H1 (cell line): ENCODE measurements around the gene OR5H15. TPM values are rescaled to one million over a fixed set of nuclear protein-coding genes. Genes with fewer than 3 reads are reported as not detected.

ENCODE experiments used
- CTCF ChIA-PET: fragments of 300-600 bp; sonication (Branson Sonifier 250); formaldehyde crosslinking; loops from one replicate; lab custom pipeline; 2021; ENCODE audit not compliant: partially characterized antibody; lab: Charles Lee
- POLR2A ChIA-PET: fragments of 300-600 bp; sonication (Branson Sonifier 250); formaldehyde crosslinking; loops from one replicate; lab custom pipeline; 2021; ENCODE audit warnings: inconsistent platforms; ENCODE audit not compliant: partially characterized antibody; lab: Charles Lee
- DNase-seq, 2 experiments: peaks; one replicate each; pipeline versions ENCODE4 v3.0.0 to v3.0.0-alpha.2; 2010 to 2022; ENCODE audit warnings: low spot score in 2 of 2, low read depth in 1 of 2, mixed read lengths in 1 of 2
- FAIRE-seq: peaks from 2 replicates; lab custom pipeline; 2011; peaks lifted over from hg19 to GRCh38; lab: Jason Lieb, UNC
- H2AFZ ChIP-seq: 2 replicates; pipeline ENCODE4 v1.8.1; 2012; ENCODE audit warnings: low read length, inconsistent platforms
- H2AK5ac ChIP-seq: 2 replicates; pipeline ENCODE4 v1.6.1; 2013; ENCODE audit warnings: low read depth, low read length
- H2BK120ac ChIP-seq: replicated peaks from 2 replicates; pipeline ENCODE3; 2013; ENCODE audit warnings: low read depth, low read length, inconsistent platforms
- H2BK12ac ChIP-seq: 2 replicates; pipeline ENCODE4 v1.6.1; 2013; ENCODE audit warnings: low read depth, low read length
- H2BK15ac ChIP-seq: 2 replicates; pipeline ENCODE4 v1.6.1; 2013; ENCODE audit warnings: low read length
- H2BK20ac ChIP-seq: 2 replicates; pipeline ENCODE4 v1.6.1; 2013; ENCODE audit warnings: low read length
- H2BK5ac ChIP-seq: 2 replicates; pipeline ENCODE4 v1.6.1; 2013; ENCODE audit warnings: low read depth, low read length
- H3K14ac ChIP-seq: 2 replicates; pipeline ENCODE4 v1.6.1; 2013; ENCODE audit warnings: inconsistent platforms; ENCODE audit not compliant: insufficient read length
- H3K18ac ChIP-seq: 2 replicates; pipeline ENCODE4 v1.6.1; 2013; ENCODE audit warnings: low read length; ENCODE audit errors: extremely low read depth
- H3K23ac ChIP-seq: 2 replicates; pipeline ENCODE4 v1.6.1; 2013; ENCODE audit warnings: inconsistent platforms; ENCODE audit not compliant: insufficient read length
- H3K23me2 ChIP-seq: 2 replicates; pipeline ENCODE4 v1.6.1; 2013; ENCODE audit warnings: low read depth, low read length
- H3K27ac ChIP-seq: 2 replicates; pipeline ENCODE4 v1.6.1; 2011; ENCODE audit warnings: low read depth, low read length, inconsistent platforms
- H3K27me3 ChIP-seq, 4 experiments: replicated peaks in 1 of 4; 1 replicate in 1 of 4; 2 replicates in 3 of 4; pipeline versions ENCODE4 v1.6.1 to v1.8.1; 2011 to 2013; ENCODE audit warnings: low read length in 3 of 4, mild to moderate bottlenecking in 3 of 4, inconsistent platforms in 2 of 4, mixed read lengths in 2 of 4, moderate library complexity in 1 of 4; ENCODE audit not compliant: control insufficient read depth in 3 of 4, insufficient read depth in 3 of 4; ENCODE audit errors: extremely low read depth in 1 of 4
- H3K36me3 ChIP-seq, 4 experiments: 2 replicates each; pipeline versions ENCODE4 v1.6.1 to v1.8.1; 2011 to 2013; ENCODE audit warnings: mild to moderate bottlenecking in 4 of 4, low read length in 3 of 4, moderate library complexity in 2 of 4, control low read depth in 1 of 4, inconsistent platforms in 1 of 4; ENCODE audit not compliant: insufficient read depth in 4 of 4, control insufficient read depth in 2 of 4
- H3K4ac ChIP-seq: replicated peaks from 2 replicates; pipeline ENCODE3; 2013; ENCODE audit warnings: low read length, low read depth, mixed read lengths, inconsistent platforms; ENCODE audit not compliant: insufficient read length
- H3K4me1 ChIP-seq, 4 experiments: replicated peaks in 1 of 4; 1 replicate in 1 of 4; 2 replicates in 3 of 4; pipeline versions ENCODE4 v1.6.1 to v1.8.1; 2011 to 2013; ENCODE audit warnings: low read length in 3 of 4, inconsistent platforms in 2 of 4, mixed read lengths in 1 of 4; ENCODE audit not compliant: insufficient read depth in 4 of 4, control insufficient read depth in 3 of 4
- H3K4me2 ChIP-seq, 2 experiments: 2 replicates each; pipeline versions ENCODE4 v1.6.1 to v1.8.1; 2011 to 2013; ENCODE audit warnings: low read depth in 2 of 2, low read length in 2 of 2, control low read depth in 1 of 2, inconsistent platforms in 1 of 2, mild to moderate bottlenecking in 1 of 2; ENCODE audit not compliant: insufficient read depth in 1 of 2
- H3K4me3 ChIP-seq, 4 experiments: fragments of 200-600, 300-600 bp in 1 of 4; sonication (generic), shearing (Covaris generic), sonication (Bioruptor Twin) in 1 of 4; 2 replicates each; pipeline versions ENCODE4 v1.5.1 to v1.8.1; 2011 to 2016; ENCODE audit warnings: low read length in 4 of 4, low read depth in 3 of 4, control low read depth in 2 of 4, inconsistent platforms in 2 of 4, mild to moderate bottlenecking in 2 of 4, mixed read lengths in 1 of 4, moderate library complexity in 1 of 4; ENCODE audit not compliant: insufficient read depth in 2 of 4; ENCODE audit errors: extremely low read depth in 1 of 4
- H3K56ac ChIP-seq: replicated peaks from 2 replicates; pipeline ENCODE3; 2013; ENCODE audit warnings: low read depth, mild to moderate bottlenecking, mixed read lengths, low read length, inconsistent platforms; ENCODE audit not compliant: insufficient read length
- H3K79me1 ChIP-seq: 2 replicates; pipeline ENCODE4 v1.6.1; 2013; ENCODE audit warnings: low read depth, low read length, control low read depth
- H3K79me2 ChIP-seq, 2 experiments: 2 replicates each; pipeline versions ENCODE4 v1.6.1 to v1.8.1; 2012 to 2013; ENCODE audit warnings: low read length in 2 of 2, mild to moderate bottlenecking in 2 of 2, inconsistent platforms in 1 of 2; ENCODE audit not compliant: insufficient read depth in 2 of 2, control insufficient read depth in 1 of 2
- H3K9ac ChIP-seq, 4 experiments: replicated peaks in 1 of 4; 1 replicate in 1 of 4; 2 replicates in 3 of 4; pipeline versions ENCODE4 v1.6.1 to v1.8.1; 2011 to 2013; ENCODE audit warnings: low read depth in 3 of 4, low read length in 3 of 4, control low read depth in 2 of 4, mild to moderate bottlenecking in 2 of 4, moderate library complexity in 2 of 4, inconsistent platforms in 1 of 4; ENCODE audit errors: extremely low read depth in 1 of 4
- H3K9me3 ChIP-seq, 2 experiments: 2 replicates each; pipeline versions ENCODE4 v1.6.1 to v1.8.1; 2012 to 2013; ENCODE audit warnings: mild to moderate bottlenecking in 2 of 2, moderate library complexity in 2 of 2, control low read depth in 1 of 2, inconsistent platforms in 1 of 2, low read depth in 1 of 2, low read length in 1 of 2, mixed read lengths in 1 of 2; ENCODE audit not compliant: insufficient read depth in 2 of 2
- H4K20me1 ChIP-seq, 2 experiments: replicated peaks in 1 of 2; 2 replicates each; pipeline versions ENCODE3 to v1.8.1; 2011 to 2013; ENCODE audit warnings: inconsistent platforms in 2 of 2, low read length in 2 of 2, mild to moderate bottlenecking in 1 of 2; ENCODE audit not compliant: insufficient read depth in 2 of 2, control insufficient read depth in 1 of 2
- H4K5ac ChIP-seq: 2 replicates; pipeline ENCODE4 v1.6.1; 2013; ENCODE audit warnings: low read length, low read depth, mixed read lengths, inconsistent platforms; ENCODE audit not compliant: insufficient read length
- H4K8ac ChIP-seq: 2 replicates; pipeline ENCODE4 v1.8.0; 2013; ENCODE audit warnings: mild to moderate bottlenecking, moderate library complexity, low read length, inconsistent platforms; ENCODE audit not compliant: insufficient read depth; ENCODE audit errors: extremely low read depth
- H4K91ac ChIP-seq: replicated peaks from 2 replicates; pipeline ENCODE3; 2013; ENCODE audit warnings: low read length, mixed read lengths, inconsistent platforms; ENCODE audit not compliant: insufficient read length
- CHD2 ChIP-seq: IDR thresholded peaks from 2 replicates; pipeline ENCODE4 v1.6.1; 2012; ENCODE audit warnings: low read length, improper control_type of control experiment
- GTF2F1 ChIP-seq: IDR thresholded peaks from 2 replicates; pipeline ENCODE4 v1.6.1; 2012; ENCODE audit warnings: low read depth, low read length, improper control_type of control experiment, borderline replicate concordance
- HDAC2 ChIP-seq, 2 experiments: fragments of 300-600 bp in 1 of 2; sonication (generic) in 1 of 2; IDR thresholded peaks; 2 replicates each; pipeline ENCODE4 v1.6.1; 2011 to 2012; ENCODE audit warnings: low read depth in 2 of 2, low read length in 2 of 2, mild to moderate bottlenecking in 2 of 2, moderate library complexity in 2 of 2, borderline replicate concordance in 1 of 2, inconsistent platforms in 1 of 2
- JUND ChIP-seq: IDR thresholded peaks from 2 replicates; pipeline ENCODE4 v1.6.1; 2011; ENCODE audit warnings: mild to moderate bottlenecking, improper control_type of control experiment, low read length
- KDM4A ChIP-seq: IDR thresholded peaks from one replicate; pipeline ENCODE4 v1.7.1; 2012; ENCODE audit warnings: low read depth, mild to moderate bottlenecking, moderate library complexity, low read length, inconsistent platforms; ENCODE audit not compliant: severe bottlenecking
- POU5F1 ChIP-seq: IDR thresholded peaks from 2 replicates; pipeline ENCODE4 v1.6.1; 2011; ENCODE audit warnings: low read depth, mild to moderate bottlenecking, low read length, moderate library complexity
- RNF2 ChIP-seq: fragments of 200-900, 300-1000 bp; sonication (generic); IDR thresholded peaks from 2 replicates; pipeline ENCODE4 v1.7.1; 2016; ENCODE audit warnings: borderline replicate concordance, low read depth, mild to moderate bottlenecking, antibody characterized with exemption, low read length; ENCODE audit not compliant: poor library complexity, severe bottlenecking; ENCODE audit errors: missing control alignments
- SP4 ChIP-seq: IDR thresholded peaks from 2 replicates; pipeline ENCODE4 v1.6.1; 2012; ENCODE audit warnings: low read length, inconsistent platforms
- SUZ12 ChIP-seq: fragments of 200-600 bp; sonication (generic); IDR thresholded peaks from 2 replicates; pipeline ENCODE4 v1.6.1; 2012; ENCODE audit warnings: mild to moderate bottlenecking, inconsistent platforms, low read length, moderate library complexity, mixed read lengths
- WGBS, 2 experiments: shearing (Covaris generic) in 1 of 2; methylation state at CpG; one replicate each; pipeline versions ENCODE4 v1.1.6 to v1.1.7; 2013 to 2015; ENCODE audit warnings: low lambda C conversion rate in 2 of 2, mixed read lengths in 2 of 2, inconsistent platforms in 1 of 2, low coverage in 1 of 2, missing lambda C conversion rate in 1 of 2; ENCODE audit not compliant: insufficient replicate concordance in 2 of 2, insufficient coverage in 1 of 2, insufficient read length in 1 of 2; ENCODE audit errors: extremely low coverage in 1 of 2, missing lambda C conversion rate in 1 of 2; 5-methylcytosine and 5-hydroxymethylcytosine counted together
- polyA plus RNA-seq, 7 experiments: library from polyadenylated mRNA; depleted of rRNA in 3 of 7; stranded (reverse) in 5 of 7; unstranded in 2 of 7; fragments of >200 nt in 5 of 7; fragments of 200-250 nt in 2 of 7; gene quantifications; 1 replicate in 5 of 7; 2 replicates in 1 of 7; 4 replicates in 1 of 7; pipeline versions ENCODE4 v1.2.1 to v1.2.3, GENCODE V29; 2011 to 2013; ENCODE audit warnings: missing spikeins in 2 of 7, mixed read lengths in 2 of 7
- total RNA-seq: library from RNA; stranded (reverse); fragmentation: NEBNext Ultra II Directional; extraction: Animal tissue kit (Norgen Biotek cat#: 25700); gene quantifications from 2 replicates; pipeline ENCODE4 v1.2.1, GENCODE V29; 2021
- TF ChIP-seq, protein P1 (sequence below): IDR thresholded peaks from 2 replicates; pipeline ENCODE4 v1.6.1; 2012; ENCODE audit warnings: inconsistent platforms
- TF ChIP-seq, protein P2 (sequence below): IDR thresholded peaks from 2 replicates; pipeline ENCODE4 v1.6.1; 2012; ENCODE audit warnings: low read length, inconsistent platforms

Gene OR5H15
- total and polyA plus RNA-seq, 2 of the 8 experiments (the other 6 are each of a cell fraction or from before 2014, with no cell fraction given) = not detected

DNA sequence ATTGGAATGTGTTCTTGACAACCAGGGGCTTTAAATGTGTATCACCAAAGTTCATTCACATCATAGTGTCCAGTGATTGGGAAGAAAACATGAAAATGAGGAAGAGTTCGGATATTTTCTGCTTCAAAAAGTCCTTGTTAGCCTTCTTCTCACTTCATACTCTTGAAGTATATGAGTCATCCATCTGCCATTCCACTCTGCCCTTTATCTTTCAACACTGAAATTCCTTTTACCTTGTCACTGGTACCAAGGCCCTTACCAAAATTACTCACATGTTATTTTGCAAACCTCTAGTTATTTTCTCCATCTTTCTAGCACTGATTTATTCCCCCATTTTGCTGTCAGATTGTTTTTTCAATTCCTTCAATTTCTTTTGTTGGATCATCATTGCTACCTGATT is 32.5 kb downstream of the OR5H15 start:
- Histone ChIP-seq H3K79me1 (no peaks in the 10 kb centered on the region), H3K23me2 (no peaks in the 10 kb centered on the region), H3K79me2 (no peaks in the 10 kb centered on the region), H2BK5ac (no peak overlapping the region), H3K18ac (no peak overlapping the region), H2BK12ac (no peak overlapping the region), H3K9ac (no peak overlapping the region), H3K23ac (no peak overlapping the region), H3K27ac (no peak overlapping the region), H4K20me1 (no peaks in the 10 kb centered on the region), H4K5ac (no peak overlapping the region), H3K4ac (no peak overlapping the region), H2BK15ac (no peak overlapping the region), H3K56ac (no peak overlapping the region), H2AFZ (no peak overlapping the region; the same call in 1 of the 2 replicates), H3K9me3 (no peaks in the 10 kb centered on the region), H3K36me3 (no peaks in the 10 kb centered on the region), H3K4me2 (no peak overlapping the region), H4K8ac (no peak overlapping the region), H2AK5ac (no peak overlapping the region), H3K14ac (no peak overlapping the region), H3K4me1 (peaks cover 0 to 5% (median 2%) of the 10 kb centered on the region in 4 experiments; a peak in 2 of 7 replicates), H2BK20ac (no peak overlapping the region), H4K91ac (no peak overlapping the region), H3K27me3 (no peaks in the 10 kb centered on the region), H2BK120ac (no peak overlapping the region), H3K4me3 (no peak overlapping the region)
- no peak for FAIRE-seq
- DNase-seq = no peak
- POLR2A ChIA-PET = no interaction called here
- CTCF ChIA-PET = no interaction called here
- whole genome bisulfite sequencing, 2 experiments = 89% methylated on average over 1 of the region's 1 CpG; no CpG with 5 or more reads in 1 of the 2 experiments
- TF ChIP-seq SUZ12 = no peak
- TF ChIP-seq KDM4A = no peak
- no peak for TF ChIP-seq POU5F1
- no peak for TF ChIP-seq SP4
- TF ChIP-seq CHD2 = no peak
- TF ChIP-seq, protein P1, sequence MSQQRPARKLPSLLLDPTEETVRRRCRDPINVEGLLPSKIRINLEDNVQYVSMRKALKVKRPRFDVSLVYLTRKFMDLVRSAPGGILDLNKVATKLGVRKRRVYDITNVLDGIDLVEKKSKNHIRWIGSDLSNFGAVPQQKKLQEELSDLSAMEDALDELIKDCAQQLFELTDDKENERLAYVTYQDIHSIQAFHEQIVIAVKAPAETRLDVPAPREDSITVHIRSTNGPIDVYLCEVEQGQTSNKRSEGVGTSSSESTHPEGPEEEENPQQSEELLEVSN = no peak
- no peak for TF ChIP-seq JUND
- TF ChIP-seq, protein P2, sequence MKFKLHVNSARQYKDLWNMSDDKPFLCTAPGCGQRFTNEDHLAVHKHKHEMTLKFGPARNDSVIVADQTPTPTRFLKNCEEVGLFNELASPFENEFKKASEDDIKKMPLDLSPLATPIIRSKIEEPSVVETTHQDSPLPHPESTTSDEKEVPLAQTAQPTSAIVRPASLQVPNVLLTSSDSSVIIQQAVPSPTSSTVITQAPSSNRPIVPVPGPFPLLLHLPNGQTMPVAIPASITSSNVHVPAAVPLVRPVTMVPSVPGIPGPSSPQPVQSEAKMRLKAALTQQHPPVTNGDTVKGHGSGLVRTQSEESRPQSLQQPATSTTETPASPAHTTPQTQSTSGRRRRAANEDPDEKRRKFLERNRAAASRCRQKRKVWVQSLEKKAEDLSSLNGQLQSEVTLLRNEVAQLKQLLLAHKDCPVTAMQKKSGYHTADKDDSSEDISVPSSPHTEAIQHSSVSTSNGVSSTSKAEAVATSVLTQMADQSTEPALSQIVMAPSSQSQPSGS = no peak
- TF ChIP-seq HDAC2 (IDR thresholded peaks at IDR 0.05; ENCODE audit: borderline replicate concordance in 1 of 2, low read depth in 2 of 2, low read length in 2 of 2) = no peak
- TF ChIP-seq GTF2F1 = no peak
- no peak for TF ChIP-seq RNF2
